ENCODE data around the gene KANSL1. TPM values are rescaled to one million over a fixed set of nuclear protein-coding genes. Genes with fewer than 3 reads are reported as not detected.

KANSL1 gene
- total RNA-seq, 2 donors from 2014 or later, result 26.6 to 29.2 TPM

- Histone ChIP-seq H3K27ac (no peak overlapping the region), H3K4me3 (no peak overlapping the region), H3K27me3 (no peaks in the 10 kb centered on the region), H3K9me3 (no peaks in the 10 kb centered on the region), H3K4me1 (peaks cover 0 to 12% of the 10 kb centered on the region in 2 donors), H3K36me3 (no peaks in the 10 kb centered on the region)
- no peak for TF ChIP-seq CTCF (IDR thresholded peaks at IDR 0.05)
- no peak for DNase-seq (ENCODE audit: low spot score)
Observed at GRCh38 chr17:46208997-46209396, 15.8 kb upstream of the KANSL1 start.

DNA sequence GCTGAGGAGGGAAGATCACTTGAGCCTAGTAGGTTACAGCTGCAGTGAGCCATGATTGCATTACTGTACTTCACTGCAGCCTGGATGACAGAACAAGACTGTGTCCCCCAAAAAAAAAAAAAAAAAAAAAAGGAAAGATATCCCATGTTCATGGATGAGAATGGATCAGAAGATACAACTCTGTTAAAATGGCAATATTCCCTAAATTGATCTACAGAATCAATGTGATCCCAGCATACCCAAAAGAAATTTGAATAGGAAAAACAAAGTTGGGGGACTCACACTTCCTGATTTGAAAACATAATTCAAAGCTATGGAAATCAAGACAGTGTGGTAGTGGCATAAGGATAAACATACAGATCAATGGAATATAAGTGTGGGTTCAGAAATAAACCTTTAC, 12.7 kb upstream of the KANSL1 start:
- Histone ChIP-seq H3K4me1 (no peaks in the 10 kb centered on the region), H3K4me3 (no peak overlapping the region), H3K9me3 (no peaks in the 10 kb centered on the region), H3K27me3 (no peaks in the 10 kb centered on the region), H3K36me3 (no peaks in the 10 kb centered on the region), H3K27ac (no peak overlapping the region)
- TF ChIP-seq CTCF (IDR thresholded peaks at IDR 0.05), result no peak
- no peak for DNase-seq (ENCODE audit: low spot score)

- Histone ChIP-seq H3K4me3 (no peak overlapping the region), H3K27me3 (no peaks in the 10 kb centered on the region), H3K27ac (no peak overlapping the region), H3K9me3 (no peaks in the 10 kb centered on the region), H3K4me1 (peaks cover 0 to 4% of the 10 kb centered on the region in 2 donors), H3K36me3 (no peaks in the 10 kb centered on the region)
- no peak for DNase-seq (ENCODE audit: low spot score)
- no peak for TF ChIP-seq CTCF (IDR thresholded peaks at IDR 0.05)
Observed at GRCh38 chr17:46202424-46202823, 9.2 kb upstream of the KANSL1 start.

- Histone ChIP-seq H3K4me1 (peaks cover 0 to 6% of the 10 kb centered on the region in 2 donors), H3K27ac (no peak overlapping the region), H3K9me3 (no peaks in the 10 kb centered on the region), H3K27me3 (no peaks in the 10 kb centered on the region), H3K4me3 (no peak overlapping the region), H3K36me3 (no peaks in the 10 kb centered on the region)
- no peak for TF ChIP-seq CTCF (IDR thresholded peaks at IDR 0.05)
- no peak for DNase-seq (ENCODE audit: low spot score)
Observed at GRCh38 chr17:46201491-46201890, 8.3 kb upstream of the KANSL1 start.

GRCh38 chr17:46200197-46200596, 7.0 kb upstream of the KANSL1 start:
- no peak for TF ChIP-seq CTCF (IDR thresholded peaks at IDR 0.05)
- no peak overlapping the region for H3K27ac ChIP-seq
- no peaks in the 10 kb centered on the region for H3K27me3 ChIP-seq
- no peak for DNase-seq (ENCODE audit: low spot score)
- H3K4me1 ChIP-seq, result peaks cover 0 to 6% of the 10 kb centered on the region in 2 donors
- no peaks in the 10 kb centered on the region for H3K36me3 ChIP-seq
- no peak overlapping the region for H3K4me3 ChIP-seq
- no peaks in the 10 kb centered on the region for H3K9me3 ChIP-seq

- no peak for TF ChIP-seq CTCF (IDR thresholded peaks at IDR 0.05)
- no peak for DNase-seq (ENCODE audit: low spot score)
- peaks cover 0 to 12% of the 10 kb centered on the region in 2 donors for H3K4me1 ChIP-seq
- no peaks in the 10 kb centered on the region for H3K36me3 ChIP-seq
- no peak overlapping the region for H3K27ac ChIP-seq
- no peak overlapping the region for H3K4me3 ChIP-seq
- H3K27me3 ChIP-seq, result no peaks in the 10 kb centered on the region
- H3K9me3 ChIP-seq, result no peaks in the 10 kb centered on the region
Observed at GRCh38 chr17:46199379-46199778, 6.2 kb upstream of the KANSL1 start.

All from right atrium auricular region (tissue), 2 donors.